Activated CD8-positive, alpha-beta memory T cell treated with anti-CD3 and anti-CD28 coated beads, Interleukin-2, amount 50 U/mL, for 48 hours (primary cell): Measurements from ENCODE around the gene AGBL4.

ENCODE experiments used
- DNase-seq: peaks from one replicate; pipeline ENCODE4 v3.0.0-alpha.2; 2020

The AGBL4 gene

DNA sequence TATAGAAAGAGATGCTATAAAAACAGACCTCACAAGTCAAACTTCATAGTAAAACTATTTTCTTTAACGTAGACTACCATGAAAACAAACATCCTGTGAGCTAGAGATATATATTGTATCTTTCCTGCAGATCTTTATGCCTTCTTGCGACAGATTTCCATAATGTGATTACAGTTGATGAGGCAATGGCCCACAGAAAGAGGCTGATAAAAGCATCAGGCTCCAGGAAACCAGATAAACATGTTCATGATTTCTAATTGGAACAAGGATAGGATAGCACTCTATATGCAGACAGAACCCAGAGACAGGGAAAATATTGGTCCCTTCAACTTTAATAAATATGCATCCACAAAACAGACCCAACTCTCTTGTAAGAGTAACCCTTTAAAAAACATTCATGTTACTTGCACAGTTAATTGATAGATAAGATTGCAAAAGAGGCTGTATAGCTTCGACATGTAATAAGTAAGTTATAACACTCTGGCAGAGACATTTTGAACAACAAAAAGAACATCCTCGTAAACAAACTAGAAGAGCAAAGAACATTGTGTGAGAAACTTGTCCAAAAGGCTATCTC lies 329.4 kb downstream of the AGBL4 start:
- no peak for DNase-seq

GRCh38 chr1:49686107-49686506 lies 337.6 kb downstream of the AGBL4 start:
- no peak for DNase-seq

GRCh38 chr1:49677706-49678105 lies 346.0 kb downstream of the AGBL4 start:
- DNase-seq = no peak

DNA sequence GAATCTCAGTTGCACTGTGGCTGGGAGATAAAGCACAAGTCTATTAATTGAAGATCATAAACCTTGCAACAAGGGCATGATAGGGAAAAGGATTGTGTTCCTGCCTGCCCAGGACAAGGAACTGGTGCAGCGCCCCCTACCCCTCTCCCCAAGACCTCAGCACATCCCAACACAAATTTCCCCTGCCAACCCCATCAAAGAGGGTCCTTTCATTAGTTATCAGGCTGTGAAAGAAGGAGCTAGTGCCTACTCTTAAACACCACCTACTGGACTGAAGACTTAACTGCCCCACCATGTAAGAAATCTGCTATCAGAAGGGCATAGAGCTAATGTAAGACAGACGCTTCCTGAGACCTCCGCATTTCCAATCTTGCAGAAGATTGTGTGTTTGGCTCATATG lies 372.6 kb downstream of the AGBL4 start:
- no peak for DNase-seq

DNA sequence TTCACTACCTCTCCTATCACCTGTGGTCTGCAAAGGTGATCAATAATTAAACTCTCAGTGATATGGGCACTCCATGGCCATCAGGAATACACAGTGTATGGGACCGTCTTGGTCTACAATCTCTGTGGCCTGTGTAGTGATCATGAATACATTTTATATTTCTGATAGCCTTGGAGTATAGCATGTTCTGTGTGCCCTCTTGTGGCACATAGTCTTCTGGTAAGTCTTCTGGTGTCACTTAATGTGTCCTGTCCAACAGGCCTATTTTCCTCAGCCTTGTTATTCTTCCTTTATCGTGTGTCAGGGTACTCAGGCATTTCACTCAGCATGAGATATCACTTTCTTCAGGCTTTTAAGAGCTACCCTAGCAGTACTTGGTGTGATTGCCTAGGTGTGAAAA lies 393.6 kb downstream of the AGBL4 start:
- DNase-seq = no peak

- no peak for DNase-seq
Observed at GRCh38 chr1:49627781-49628180, 396.0 kb downstream of the AGBL4 start.

DNA sequence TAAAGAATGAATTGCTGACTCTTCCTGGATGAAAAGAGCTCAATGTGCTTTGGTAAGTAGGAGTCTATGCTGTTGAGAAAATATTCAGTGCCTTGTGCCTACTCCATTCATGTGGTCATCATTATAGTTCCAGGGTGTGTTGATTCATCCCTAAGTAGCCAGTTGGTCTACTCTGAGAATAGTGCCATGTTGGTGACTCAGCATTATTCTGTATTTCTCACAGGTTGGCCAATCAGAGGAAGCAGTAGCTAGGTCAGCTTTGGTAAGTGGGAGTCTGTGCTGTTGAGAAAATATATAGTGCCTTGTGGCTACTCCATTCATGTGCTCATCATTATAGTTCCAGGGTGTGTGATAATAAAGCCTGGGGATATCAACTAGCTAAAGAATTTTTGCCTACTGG lies 397.3 kb downstream of the AGBL4 start:
- DNase-seq = no peak

DNA sequence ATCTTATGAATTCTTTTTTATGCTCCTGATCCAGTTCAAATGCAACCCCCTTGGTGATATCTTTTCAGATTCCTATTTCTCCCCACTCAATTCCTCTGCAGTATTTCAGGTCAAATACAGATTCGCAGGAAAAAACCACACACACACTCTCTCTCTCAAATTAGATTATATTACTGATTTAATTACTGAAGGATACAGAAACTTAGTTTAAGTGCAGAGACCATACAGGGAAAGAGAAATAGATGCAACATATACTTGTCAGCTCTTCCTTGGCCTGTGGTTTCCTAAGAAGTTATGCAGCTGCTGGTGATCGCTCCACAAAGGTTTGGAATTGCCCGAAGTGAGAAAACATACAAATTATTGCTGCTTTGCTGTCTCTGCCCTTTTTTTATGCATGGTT lies 400.9 kb downstream of the AGBL4 start:
- no peak for DNase-seq

GRCh38 chr1:49606082-49606481 lies 417.7 kb downstream of the AGBL4 start:
- no peak for DNase-seq

DNA sequence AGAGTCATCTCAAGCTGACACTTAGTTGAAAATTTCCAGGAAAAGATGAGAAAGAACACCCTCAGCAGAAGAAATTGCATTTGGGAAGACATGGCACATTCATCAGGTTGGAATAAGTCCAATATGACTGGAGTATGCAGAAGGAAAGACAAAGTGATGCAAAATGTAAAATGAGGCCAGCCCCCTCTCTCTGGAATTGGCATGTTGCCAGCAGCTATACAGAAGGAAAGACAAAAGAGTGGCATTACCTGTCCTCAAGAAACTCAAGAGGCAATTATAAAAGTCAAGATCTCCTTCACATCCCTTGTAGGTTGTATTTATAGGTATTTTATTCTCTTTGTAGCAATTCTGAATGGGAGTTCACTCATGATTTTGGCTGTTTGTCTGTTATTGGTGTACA lies 426.3 kb downstream of the AGBL4 start:
- no peak for DNase-seq

- DNase-seq = no peak
Observed at GRCh38 chr1:49576327-49576901, 447.3 kb downstream of the AGBL4 start.

GRCh38 chr1:49556676-49557234 lies 467.0 kb downstream of the AGBL4 start:
- DNase-seq = no peak

DNA sequence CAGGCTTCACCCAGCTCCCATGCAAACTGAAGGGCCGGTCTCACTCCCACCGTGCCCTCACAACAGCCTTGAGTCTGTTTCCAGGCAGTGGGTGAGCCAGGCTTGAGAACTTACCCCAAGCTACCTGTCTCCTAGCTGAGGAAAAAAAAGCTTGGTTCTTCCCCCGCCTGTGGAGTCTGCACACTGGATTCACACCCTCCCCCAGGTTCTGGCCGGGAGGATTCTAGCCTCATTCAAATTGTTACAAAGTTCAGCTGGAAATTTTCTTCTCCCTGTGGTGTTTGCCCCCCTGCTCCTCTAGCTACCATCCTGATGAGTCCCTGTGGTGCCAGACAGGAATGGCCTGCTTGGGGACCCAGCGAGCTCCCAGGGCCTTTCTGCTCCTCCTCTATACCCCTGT lies 471.7 kb downstream of the AGBL4 start:
- no peak for DNase-seq

DNA sequence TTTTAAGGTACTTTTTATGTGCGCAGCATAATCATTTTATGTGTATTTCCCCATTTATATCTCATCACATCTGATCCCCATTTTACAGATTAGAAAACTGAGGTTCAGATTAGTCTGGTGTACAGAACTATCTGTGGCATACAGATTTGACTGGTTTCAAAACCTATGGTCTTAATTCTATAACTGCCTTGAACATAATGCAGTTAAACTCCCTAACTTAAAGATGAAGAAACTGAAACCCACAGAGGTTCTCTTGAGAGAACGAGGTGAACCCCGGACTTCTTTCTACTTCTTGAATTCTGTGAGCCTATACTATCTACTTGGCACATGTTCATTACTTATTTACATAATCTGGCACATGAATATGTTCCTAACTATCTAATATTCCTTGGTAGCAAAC lies 479.1 kb downstream of the AGBL4 start:
- no peak for DNase-seq

GRCh38 chr1:49541096-49541752 lies 482.5 kb downstream of the AGBL4 start:
- no peak for DNase-seq

GRCh38 chr1:49527606-49528305 lies 496.0 kb downstream of the AGBL4 start:
- no peak for DNase-seq

DNA sequence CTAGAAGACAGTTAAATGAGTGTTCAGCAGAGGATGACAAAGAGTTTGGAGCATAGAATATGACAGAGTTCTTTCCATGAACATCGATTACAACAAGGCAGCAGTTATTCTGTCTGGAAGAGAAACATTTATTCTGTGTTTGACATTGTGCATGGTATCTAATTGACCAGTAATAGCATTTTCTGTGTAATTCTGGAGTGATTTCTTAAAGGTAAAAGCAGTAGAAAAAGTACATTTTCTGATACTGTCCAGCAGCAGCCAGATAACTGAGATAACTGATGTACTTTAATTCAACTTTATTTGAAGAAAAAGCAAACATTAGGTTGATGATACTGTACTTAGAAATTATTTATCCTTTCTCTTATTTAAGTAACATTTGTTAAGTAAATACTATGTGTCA lies 497.1 kb downstream of the AGBL4 start:
- no peak for DNase-seq

- DNase-seq = no peak
Observed at GRCh38 chr1:49523764-49524163, 500.0 kb downstream of the AGBL4 start.

GRCh38 chr1:49466961-49467360 lies 556.8 kb downstream of the AGBL4 start:
- no peak for DNase-seq

GRCh38 chr1:49465486-49466185 lies 558.1 kb downstream of the AGBL4 start:
- DNase-seq = no peak

DNA sequence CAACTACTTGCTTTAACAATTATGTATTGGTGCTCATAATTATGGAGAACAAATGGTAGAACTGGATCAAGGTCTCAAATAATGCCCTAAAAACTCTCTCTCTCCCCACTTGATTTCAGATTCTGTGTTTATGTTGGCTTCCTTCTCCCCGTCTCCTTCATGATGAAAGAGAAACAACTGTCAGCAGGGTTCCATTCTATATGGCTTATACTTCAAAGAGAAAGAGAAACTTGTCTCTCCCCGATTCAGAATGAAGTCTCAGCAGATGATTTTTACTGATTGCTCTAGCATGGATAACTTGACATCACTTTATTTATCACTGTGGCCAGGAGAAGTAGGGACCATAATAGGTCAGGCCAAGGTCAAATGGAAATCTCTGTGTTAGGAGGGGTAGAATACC lies 575.6 kb downstream of the AGBL4 start:
- no peak for DNase-seq

DNA sequence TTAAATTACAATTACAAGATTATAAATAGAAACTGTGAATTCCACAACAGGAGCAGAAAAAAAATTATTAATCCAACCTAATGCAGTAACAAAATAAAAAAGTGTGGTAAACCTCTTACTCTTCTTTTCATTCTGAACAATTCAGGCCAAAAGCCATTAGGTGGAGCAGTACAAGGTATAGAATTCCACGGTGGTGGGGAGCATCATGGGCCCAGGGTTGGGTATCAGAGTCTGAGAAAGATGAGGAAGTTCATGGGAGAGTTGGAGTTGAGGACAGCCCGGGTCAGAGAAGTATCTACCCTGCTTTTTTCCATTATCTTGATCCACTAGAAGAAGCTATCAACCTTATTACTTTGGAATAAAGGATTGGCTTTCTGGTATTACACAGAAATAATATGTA lies 586.9 kb downstream of the AGBL4 start:
- DNase-seq = no peak

DNA sequence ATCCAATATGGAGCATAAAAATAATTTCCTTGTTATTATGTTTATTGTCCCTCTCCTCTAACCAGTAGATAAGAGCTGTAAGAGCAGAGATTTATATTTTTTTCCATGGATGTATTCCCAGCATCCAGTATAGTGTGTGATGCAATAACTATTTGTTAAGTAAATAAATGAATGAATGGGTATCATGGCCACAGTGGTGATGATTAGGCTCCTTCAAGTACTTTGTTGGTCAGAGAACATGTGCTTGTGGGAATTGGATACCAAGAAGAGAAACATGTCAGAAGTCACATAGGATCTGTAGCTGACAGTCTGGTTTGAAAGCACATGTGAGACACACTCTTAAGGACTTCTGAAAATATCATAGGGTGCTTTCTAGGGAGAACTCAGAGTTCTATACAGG lies 588.5 kb downstream of the AGBL4 start:
- DNase-seq = no peak
